Astrocyte (in vitro differentiated cells and primary cell): ENCODE results near the gene ERCC6L2. TPM values are rescaled to one million over a fixed set of nuclear protein-coding genes. Genes with fewer than 3 reads are reported as not detected.

Experiments
- DNase-seq: peaks from one replicate; pipeline ENCODE4 v3.0.0-alpha.2; 2010; ENCODE audit warnings: low read depth
- FAIRE-seq: peaks from 2 replicates; lab custom pipeline; 2011; peaks lifted over from hg19 to GRCh38; lab: Jason Lieb, UNC
- H2AFZ ChIP-seq: 2 replicates; pipeline ENCODE4 v1.6.0; 2012; ENCODE audit warnings: low read depth, low read length, inconsistent platforms
- H3K27ac ChIP-seq: 2 replicates; pipeline ENCODE4 v1.5.1; 2011; ENCODE audit warnings: low read depth, low read length, inconsistent platforms
- H3K27me3 ChIP-seq: 2 replicates; pipeline ENCODE4 v1.6.0; 2011; ENCODE audit warnings: low read length, inconsistent platforms; ENCODE audit not compliant: insufficient read depth
- H3K36me3 ChIP-seq: 2 replicates; pipeline ENCODE4 v1.5.1; 2011; ENCODE audit warnings: low read length, inconsistent platforms; ENCODE audit not compliant: insufficient read depth
- H3K4me1 ChIP-seq: 2 replicates; pipeline ENCODE4 v1.5.1; 2011; ENCODE audit warnings: low read length, inconsistent platforms; ENCODE audit not compliant: insufficient read depth
- H3K4me2 ChIP-seq: 2 replicates; pipeline ENCODE4 v1.6.0; 2012; ENCODE audit warnings: low read length, inconsistent platforms
- H3K4me3 ChIP-seq: 2 replicates; pipeline ENCODE4 v1.5.1; 2011; ENCODE audit warnings: low read depth, mild to moderate bottlenecking, low read length, inconsistent platforms; ENCODE audit not compliant: insufficient read depth
- H3K79me2 ChIP-seq: 2 replicates; pipeline ENCODE4 v1.6.0; 2012; ENCODE audit warnings: mild to moderate bottlenecking, low read length, inconsistent platforms; ENCODE audit not compliant: insufficient read depth
- H3K9ac ChIP-seq: 2 replicates; pipeline ENCODE4 v1.6.0; 2012; ENCODE audit warnings: mild to moderate bottlenecking, low read length, inconsistent platforms
- H3K9me3 ChIP-seq: 2 replicates; pipeline ENCODE4 v1.5.1; 2012; ENCODE audit warnings: low read depth, mild to moderate bottlenecking, low read length, inconsistent platforms; ENCODE audit not compliant: insufficient read depth
- H4K20me1 ChIP-seq: 2 replicates; pipeline ENCODE4 v1.6.0; 2012; ENCODE audit warnings: low read length, inconsistent platforms; ENCODE audit not compliant: insufficient read depth
- H3K27ac Mint-ChIP-seq: one replicate; pipeline ENCODE4 v1.8.0; 2021; ENCODE audit warnings: mild to moderate bottlenecking, mixed read lengths; ENCODE audit not compliant: unreplicated experiment
- H3K27me3 Mint-ChIP-seq: one replicate; pipeline ENCODE4 v1.8.0; 2021; ENCODE audit warnings: low read depth, mixed read lengths; ENCODE audit not compliant: unreplicated experiment
- H3K36me3 Mint-ChIP-seq: one replicate; pipeline ENCODE4 v1.8.0; 2021; ENCODE audit warnings: low read depth, mixed read lengths; ENCODE audit not compliant: unreplicated experiment
- H3K4me1 Mint-ChIP-seq: one replicate; pipeline ENCODE4 v1.8.0; 2021; ENCODE audit warnings: low read depth, mixed read lengths; ENCODE audit not compliant: unreplicated experiment
- H3K4me3 Mint-ChIP-seq: one replicate; pipeline ENCODE4 v1.8.0; 2021; ENCODE audit warnings: mild to moderate bottlenecking, moderate library complexity, mixed read lengths; ENCODE audit not compliant: unreplicated experiment
- H3K9me3 Mint-ChIP-seq: one replicate; pipeline ENCODE4 v1.8.0; 2021; ENCODE audit warnings: mild to moderate bottlenecking, mixed read lengths; ENCODE audit not compliant: unreplicated experiment
- EZH2 ChIP-seq: IDR thresholded peaks from 2 replicates; pipeline ENCODE4 v1.6.1; 2012; ENCODE audit warnings: mild to moderate bottlenecking, low read length, inconsistent platforms; ENCODE audit not compliant: insufficient read depth
- total RNA-seq: library from RNA; stranded (reverse); gene quantifications from 2 replicates; pipeline ENCODE4 v1.2.1, GENCODE V29; 2021
- TF ChIP-seq, protein P1 (sequence below): IDR thresholded peaks from 2 replicates; pipeline ENCODE4 v1.5.1; 2011; ENCODE audit warnings: low read depth, mild to moderate bottlenecking, inconsistent platforms, low read length, moderate library complexity; ENCODE audit not compliant: insufficient read depth

The ERCC6L2 gene
- total RNA-seq, 1 donor from 2014 or later, result 31.9 TPM

DNA sequence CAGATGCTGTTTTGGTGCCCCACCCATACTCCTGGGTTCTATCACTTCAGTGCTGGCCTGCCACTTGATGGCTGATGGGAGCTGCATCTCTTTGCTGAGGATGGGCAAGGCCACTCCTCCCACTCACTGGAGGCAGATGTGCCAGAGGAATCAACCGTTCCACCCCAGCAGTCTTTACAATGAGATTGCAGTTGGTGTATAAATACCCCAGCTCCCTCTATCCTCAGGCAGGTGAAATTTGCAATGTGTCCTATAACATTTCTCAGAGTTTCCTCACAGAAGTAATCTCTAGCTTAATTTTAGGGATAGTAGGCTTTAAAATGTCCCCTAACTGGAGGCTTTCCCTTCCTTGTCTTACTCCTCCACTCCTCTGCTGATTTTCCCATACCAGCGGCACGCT lies 36.5 kb upstream of the ERCC6L2 start:
- peaks cover 8% of the 10 kb centered on the region for H3K27me3 ChIP-seq
- no peak overlapping the region for H3K4me2 ChIP-seq
- no peak overlapping the region for H3K4me3 ChIP-seq
- no peaks in the 10 kb centered on the region for H3K79me2 ChIP-seq
- FAIRE-seq (no peak), DNase-seq (no peak)
- H3K9ac ChIP-seq, result no peak overlapping the region
- no peaks in the 10 kb centered on the region for H3K36me3 Mint-ChIP-seq
- no peak overlapping the region for H3K27ac ChIP-seq
- no peaks in the 10 kb centered on the region for H3K27me3 Mint-ChIP-seq
- no peaks in the 10 kb centered on the region for H3K36me3 ChIP-seq
- H3K4me1 ChIP-seq, result no peaks in the 10 kb centered on the region
- H3K9me3 Mint-ChIP-seq, result no peaks in the 10 kb centered on the region
- peaks cover 25% of the 10 kb centered on the region for H3K4me1 Mint-ChIP-seq
- H2AFZ ChIP-seq, result no peak overlapping the region
- no peak overlapping the region for H3K4me3 Mint-ChIP-seq
- no peak overlapping the region for H3K27ac Mint-ChIP-seq
- TF ChIP-seq EZH2, result no peak
- TF ChIP-seq, protein P1, sequence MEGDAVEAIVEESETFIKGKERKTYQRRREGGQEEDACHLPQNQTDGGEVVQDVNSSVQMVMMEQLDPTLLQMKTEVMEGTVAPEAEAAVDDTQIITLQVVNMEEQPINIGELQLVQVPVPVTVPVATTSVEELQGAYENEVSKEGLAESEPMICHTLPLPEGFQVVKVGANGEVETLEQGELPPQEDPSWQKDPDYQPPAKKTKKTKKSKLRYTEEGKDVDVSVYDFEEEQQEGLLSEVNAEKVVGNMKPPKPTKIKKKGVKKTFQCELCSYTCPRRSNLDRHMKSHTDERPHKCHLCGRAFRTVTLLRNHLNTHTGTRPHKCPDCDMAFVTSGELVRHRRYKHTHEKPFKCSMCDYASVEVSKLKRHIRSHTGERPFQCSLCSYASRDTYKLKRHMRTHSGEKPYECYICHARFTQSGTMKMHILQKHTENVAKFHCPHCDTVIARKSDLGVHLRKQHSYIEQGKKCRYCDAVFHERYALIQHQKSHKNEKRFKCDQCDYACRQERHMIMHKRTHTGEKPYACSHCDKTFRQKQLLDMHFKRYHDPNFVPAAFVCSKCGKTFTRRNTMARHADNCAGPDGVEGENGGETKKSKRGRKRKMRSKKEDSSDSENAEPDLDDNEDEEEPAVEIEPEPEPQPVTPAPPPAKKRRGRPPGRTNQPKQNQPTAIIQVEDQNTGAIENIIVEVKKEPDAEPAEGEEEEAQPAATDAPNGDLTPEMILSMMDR, result no peak
- no peaks in the 10 kb centered on the region for H3K9me3 ChIP-seq
- H4K20me1 ChIP-seq, result no peaks in the 10 kb centered on the region

DNA sequence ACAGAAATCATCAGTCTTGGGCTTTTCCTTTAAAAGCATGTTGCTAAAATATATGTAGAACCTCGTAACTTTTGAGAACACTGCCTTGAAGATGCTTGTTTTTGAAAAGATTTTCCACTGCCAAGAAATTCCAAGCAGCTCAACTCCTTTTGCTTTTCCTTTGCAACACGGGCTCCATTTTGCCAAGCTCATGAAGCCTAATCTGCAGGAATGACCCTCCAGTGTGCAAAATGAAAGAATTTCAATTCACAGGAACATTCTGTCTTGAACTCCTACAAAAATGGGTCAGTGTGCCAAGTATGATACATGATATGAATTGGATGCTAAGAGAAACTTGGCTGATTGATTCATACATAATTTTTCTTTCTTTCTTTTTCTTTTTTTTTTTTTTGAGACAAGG lies 35.4 kb upstream of the ERCC6L2 start:
- no peak overlapping the region for H2AFZ ChIP-seq
- Mint-ChIP-seq H3K27me3 (no peaks in the 10 kb centered on the region), H3K27ac (no peak overlapping the region), H3K36me3 (no peaks in the 10 kb centered on the region), H3K4me1 (peaks cover 15% of the 10 kb centered on the region), H3K4me3 (no peak overlapping the region), H3K9me3 (no peaks in the 10 kb centered on the region)
- no peak overlapping the region for H3K9ac ChIP-seq
- no peaks in the 10 kb centered on the region for H3K9me3 ChIP-seq
- no peak overlapping the region for H3K27ac ChIP-seq
- no peaks in the 10 kb centered on the region for H3K4me1 ChIP-seq
- H3K27me3 ChIP-seq, result peaks cover 8% of the 10 kb centered on the region
- no peaks in the 10 kb centered on the region for H4K20me1 ChIP-seq
- TF ChIP-seq, protein P1, result no peak
- TF ChIP-seq EZH2, result no peak
- no peak overlapping the region for H3K4me2 ChIP-seq
- H3K36me3 ChIP-seq, result no peaks in the 10 kb centered on the region
- DNase-seq (no peak), FAIRE-seq (no peak)
- no peak overlapping the region for H3K4me3 ChIP-seq
- no peaks in the 10 kb centered on the region for H3K79me2 ChIP-seq

- no peak overlapping the region for H3K27ac ChIP-seq
- H2AFZ ChIP-seq, result no peak overlapping the region
- no peak overlapping the region for H3K4me3 ChIP-seq
- H3K9me3 ChIP-seq, result no peaks in the 10 kb centered on the region
- peaks cover 8% of the 10 kb centered on the region for H3K27me3 ChIP-seq
- TF ChIP-seq, protein P1, result no peak
- TF ChIP-seq EZH2, result no peak
- no peaks in the 10 kb centered on the region for H3K27me3 Mint-ChIP-seq
- H3K9me3 Mint-ChIP-seq, result no peaks in the 10 kb centered on the region
- H3K4me1 Mint-ChIP-seq, result peaks cover 5% of the 10 kb centered on the region
- no peaks in the 10 kb centered on the region for H3K36me3 ChIP-seq
- H3K36me3 Mint-ChIP-seq, result no peaks in the 10 kb centered on the region
- no peak overlapping the region for H3K9ac ChIP-seq
- no peaks in the 10 kb centered on the region for H3K4me1 ChIP-seq
- H3K79me2 ChIP-seq, result no peaks in the 10 kb centered on the region
- no peak overlapping the region for H3K27ac Mint-ChIP-seq
- no peak for FAIRE-seq
- no peak overlapping the region for H3K4me3 Mint-ChIP-seq
- DNase-seq, result no peak
- H4K20me1 ChIP-seq, result no peaks in the 10 kb centered on the region
- no peak overlapping the region for H3K4me2 ChIP-seq
Observed at GRCh38 chr9:95841377-95841776, 34.1 kb upstream of the ERCC6L2 start.
